Measurements from ENCODE around the gene IL31RA. TPM values are rescaled to one million over a fixed set of nuclear protein-coding genes. Genes with fewer than 3 reads are reported as not detected.

IL31RA gene
- total and polyA plus RNA-seq, 5 donors: not detected

- ATAC-seq: no peak
- no peak for DNase-seq
- H3K9me3 ChIP-seq (ENCODE audit: control insufficient read depth, low read length): no peaks in the 10 kb centered on the region
- H3K4me1 ChIP-seq (ENCODE audit: control insufficient read depth, insufficient read depth, low read length): no peaks in the 10 kb centered on the region
- no peaks in the 10 kb centered on the region for H3K27me3 ChIP-seq (ENCODE audit: control insufficient read depth, insufficient read depth)
- WGBS: 80% methylated on average over 9 of the region's 9 CpGs
- no peak overlapping the region for H3K4me3 ChIP-seq (ENCODE audit: low read length)
- H3K27ac ChIP-seq (ENCODE audit: low read length): no peak overlapping the region
- intact Hi-C loops (cut with DNase I): no loop called here
Measured at GRCh38 chr5:55885359-55885758, 34.2 kb downstream of the IL31RA start.

GRCh38 chr5:55888205-55888604 lies 37.0 kb downstream of the IL31RA start:
- Histone ChIP-seq H3K4me1 (ENCODE audit: control insufficient read depth, insufficient read depth, low read length) (no peaks in the 10 kb centered on the region), H3K27me3 (ENCODE audit: control insufficient read depth, insufficient read depth) (no peaks in the 10 kb centered on the region), H3K4me3 (ENCODE audit: low read length) (no peak overlapping the region), H3K27ac (ENCODE audit: low read length) (no peak overlapping the region), H3K9me3 (ENCODE audit: control insufficient read depth, low read length) (no peaks in the 10 kb centered on the region)
- 90% methylated on average over 5 of the region's 5 CpGs for WGBS
- intact Hi-C loops (cut with DNase I): no loop called here
- ATAC-seq: no peak
- no peak for DNase-seq

GRCh38 chr5:55892479-55892878 lies 41.3 kb downstream of the IL31RA start:
- 39% methylated on average over 2 of the region's 2 CpGs for WGBS
- H3K27me3 ChIP-seq (ENCODE audit: control insufficient read depth, insufficient read depth): no peaks in the 10 kb centered on the region
- no peak overlapping the region for H3K4me3 ChIP-seq (ENCODE audit: low read length)
- DNase-seq (no peak), ATAC-seq (no peak)
- no peak overlapping the region for H3K27ac ChIP-seq (ENCODE audit: low read length)
- no peaks in the 10 kb centered on the region for H3K9me3 ChIP-seq (ENCODE audit: control insufficient read depth, low read length)
- intact Hi-C loops (cut with DNase I): no loop called here
- H3K4me1 ChIP-seq (ENCODE audit: control insufficient read depth, insufficient read depth, low read length): no peaks in the 10 kb centered on the region

GRCh38 chr5:55894135-55894534 lies 43.0 kb downstream of the IL31RA start:
- no peak overlapping the region for H3K4me3 ChIP-seq (ENCODE audit: low read length)
- H3K4me1 ChIP-seq (ENCODE audit: control insufficient read depth, insufficient read depth, low read length): no peaks in the 10 kb centered on the region
- no peaks in the 10 kb centered on the region for H3K27me3 ChIP-seq (ENCODE audit: control insufficient read depth, insufficient read depth)
- no peak for ATAC-seq
- intact Hi-C loops (cut with DNase I): no loop called here
- H3K27ac ChIP-seq (ENCODE audit: low read length): no peak overlapping the region
- no peaks in the 10 kb centered on the region for H3K9me3 ChIP-seq (ENCODE audit: control insufficient read depth, low read length)
- no peak for DNase-seq
- 51% methylated on average over 3 of the region's 3 CpGs for WGBS

GRCh38 chr5:55895346-55895745 lies 44.2 kb downstream of the IL31RA start:
- Histone ChIP-seq H3K27ac (ENCODE audit: low read length) (no peak overlapping the region), H3K27me3 (ENCODE audit: control insufficient read depth, insufficient read depth) (no peaks in the 10 kb centered on the region), H3K4me3 (ENCODE audit: low read length) (no peak overlapping the region), H3K4me1 (ENCODE audit: control insufficient read depth, insufficient read depth, low read length) (no peaks in the 10 kb centered on the region), H3K9me3 (ENCODE audit: control insufficient read depth, low read length) (no peaks in the 10 kb centered on the region)
- 71% methylated on average over 3 of the region's 3 CpGs for WGBS
- intact Hi-C loops (cut with DNase I): no loop called here
- ATAC-seq (no peak), DNase-seq (no peak)

- no peak overlapping the region for H3K4me3 ChIP-seq (ENCODE audit: low read length)
- H3K9me3 ChIP-seq (ENCODE audit: control insufficient read depth, low read length): no peaks in the 10 kb centered on the region
- intact Hi-C loops (cut with DNase I): no loop called here
- DNase-seq (no peak), ATAC-seq (no peak)
- no peaks in the 10 kb centered on the region for H3K4me1 ChIP-seq (ENCODE audit: control insufficient read depth, insufficient read depth, low read length)
- no peaks in the 10 kb centered on the region for H3K27me3 ChIP-seq (ENCODE audit: control insufficient read depth, insufficient read depth)
- WGBS: 93% methylated on average over 2 of the region's 2 CpGs
- H3K27ac ChIP-seq (ENCODE audit: low read length): no peak overlapping the region
Measured at GRCh38 chr5:55896238-55896637, 45.1 kb downstream of the IL31RA start.

- ATAC-seq (no peak), DNase-seq (no peak)
Measured at GRCh38 chr5:55896663-55897062, 45.5 kb downstream of the IL31RA start.

GRCh38 chr5:55897206-55897894 lies 46.2 kb downstream of the IL31RA start:
- Histone ChIP-seq H3K4me1 (ENCODE audit: control insufficient read depth, insufficient read depth, low read length) (no peaks in the 10 kb centered on the region), H3K9me3 (ENCODE audit: control insufficient read depth, low read length) (no peaks in the 10 kb centered on the region), H3K4me3 (ENCODE audit: low read length) (no peak overlapping the region), H3K27ac (ENCODE audit: low read length) (no peak overlapping the region), H3K27me3 (ENCODE audit: control insufficient read depth, insufficient read depth) (no peaks in the 10 kb centered on the region)
- intact Hi-C loops (cut with DNase I): no loop called here
- DNase-seq (no peak), ATAC-seq (no peak)
- WGBS: 81% methylated on average over 8 of the region's 8 CpGs

More at GRCh38 chr5:55896663-55897062, 45.5 kb downstream of the IL31RA start:
- H3K27ac ChIP-seq (ENCODE audit: low read length): no peak overlapping the region
- no peaks in the 10 kb centered on the region for H3K4me1 ChIP-seq (ENCODE audit: control insufficient read depth, insufficient read depth, low read length)
- intact Hi-C loops (cut with DNase I): no loop called here
- 61% methylated on average over 2 of the region's 2 CpGs for WGBS
- no peaks in the 10 kb centered on the region for H3K27me3 ChIP-seq (ENCODE audit: control insufficient read depth, insufficient read depth)
- H3K9me3 ChIP-seq (ENCODE audit: control insufficient read depth, low read length): no peaks in the 10 kb centered on the region
- H3K4me3 ChIP-seq (ENCODE audit: low read length): no peak overlapping the region

GRCh38 chr5:55897905-55898304 lies 46.7 kb downstream of the IL31RA start:
- H3K27me3 ChIP-seq (ENCODE audit: control insufficient read depth, insufficient read depth): no peaks in the 10 kb centered on the region
- no peak overlapping the region for H3K27ac ChIP-seq (ENCODE audit: low read length)
- H3K9me3 ChIP-seq (ENCODE audit: control insufficient read depth, low read length): no peaks in the 10 kb centered on the region
- DNase-seq (peak; percentile 52 to 71 (median 58)), ATAC-seq (peak in 1 of 2 donors; percentile 52)
- H3K4me3 ChIP-seq (ENCODE audit: low read length): no peak overlapping the region
- intact Hi-C loops (cut with DNase I): no loop called here
- WGBS: 61% methylated on average over 14 of the region's 14 CpGs
- H3K4me1 ChIP-seq (ENCODE audit: control insufficient read depth, insufficient read depth, low read length): no peaks in the 10 kb centered on the region

GRCh38 chr5:55899344-55899743 lies 48.2 kb downstream of the IL31RA start:
- Histone ChIP-seq H3K27ac (ENCODE audit: low read length) (no peak overlapping the region), H3K27me3 (ENCODE audit: control insufficient read depth, insufficient read depth) (no peaks in the 10 kb centered on the region), H3K9me3 (ENCODE audit: control insufficient read depth, low read length) (no peaks in the 10 kb centered on the region), H3K4me3 (ENCODE audit: low read length) (no peak overlapping the region), H3K4me1 (ENCODE audit: control insufficient read depth, insufficient read depth, low read length) (no peaks in the 10 kb centered on the region)
- 86% methylated on average over 6 of the region's 6 CpGs for WGBS
- ATAC-seq (no peak), DNase-seq (no peak)
- intact Hi-C loops (cut with DNase I): no loop called here

- intact Hi-C loops (cut with DNase I): no loop called here
- ATAC-seq (no peak), DNase-seq (no peak)
- 94% methylated on average over 1 of the region's 1 CpG for WGBS
- Histone ChIP-seq H3K9me3 (ENCODE audit: control insufficient read depth, low read length) (no peaks in the 10 kb centered on the region), H3K27me3 (ENCODE audit: control insufficient read depth, insufficient read depth) (no peaks in the 10 kb centered on the region), H3K4me3 (ENCODE audit: low read length) (no peak overlapping the region), H3K27ac (ENCODE audit: low read length) (no peak overlapping the region), H3K4me1 (ENCODE audit: control insufficient read depth, insufficient read depth, low read length) (no peaks in the 10 kb centered on the region)
Measured at GRCh38 chr5:55900068-55900467, 48.9 kb downstream of the IL31RA start.

GRCh38 chr5:55900776-55901175 lies 49.6 kb downstream of the IL31RA start:
- intact Hi-C loops (cut with DNase I): no loop called here
- no peak overlapping the region for H3K4me3 ChIP-seq (ENCODE audit: low read length)
- no peak overlapping the region for H3K27ac ChIP-seq (ENCODE audit: low read length)
- ATAC-seq: no peak
- no peaks in the 10 kb centered on the region for H3K9me3 ChIP-seq (ENCODE audit: control insufficient read depth, low read length)
- no peaks in the 10 kb centered on the region for H3K27me3 ChIP-seq (ENCODE audit: control insufficient read depth, insufficient read depth)
- no peaks in the 10 kb centered on the region for H3K4me1 ChIP-seq (ENCODE audit: control insufficient read depth, insufficient read depth, low read length)
- DNase-seq: no peak

All from right cardiac atrium (tissue), 5 donors.